HepG2 (cell line): Measurements from ENCODE around the gene DIS3L2.

ENCODE experiments used
- FOXA1 ChIP-seq, 2 experiments: fragments of 450-650 bp in 1 of 2; sonication (generic) in 1 of 2; formaldehyde crosslinking in 1 of 2; IDR thresholded peaks; 2 replicates each; pipeline versions ENCODE4 v1.4.0 to v1.6.1; 2016 to 2020; ENCODE audit warnings: missing genetic modification reagents in 1 of 2
- TF ChIP-seq, protein P1 (sequence below): sonication (generic); formaldehyde crosslinking; IDR thresholded peaks from 2 replicates; pipeline ENCODE4 v1.5.0; 2020; ENCODE audit warnings: missing genetic modification reagents, mild to moderate bottlenecking, borderline replicate concordance

DNA sequence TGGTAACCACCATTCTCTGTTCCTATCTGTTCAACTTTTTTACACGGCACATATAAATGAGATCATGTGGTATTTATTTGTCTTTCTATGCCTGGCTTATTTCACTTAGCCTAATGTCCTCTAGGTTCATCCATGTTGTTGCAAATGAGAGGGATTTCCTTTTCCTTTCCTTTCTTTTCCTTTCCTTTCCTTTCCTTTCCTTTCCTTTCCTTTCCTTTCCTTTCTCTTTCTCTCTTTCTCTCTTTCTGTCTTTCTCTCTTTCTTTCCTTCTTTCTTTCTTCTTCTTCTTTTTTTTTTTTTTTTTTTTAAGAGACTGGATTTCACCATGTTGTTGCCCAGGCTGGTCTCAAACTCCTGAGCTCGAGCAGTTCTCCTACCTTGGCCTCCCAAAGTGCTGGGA, 38.9 kb downstream of the DIS3L2 start:
- TF ChIP-seq, protein P1, sequence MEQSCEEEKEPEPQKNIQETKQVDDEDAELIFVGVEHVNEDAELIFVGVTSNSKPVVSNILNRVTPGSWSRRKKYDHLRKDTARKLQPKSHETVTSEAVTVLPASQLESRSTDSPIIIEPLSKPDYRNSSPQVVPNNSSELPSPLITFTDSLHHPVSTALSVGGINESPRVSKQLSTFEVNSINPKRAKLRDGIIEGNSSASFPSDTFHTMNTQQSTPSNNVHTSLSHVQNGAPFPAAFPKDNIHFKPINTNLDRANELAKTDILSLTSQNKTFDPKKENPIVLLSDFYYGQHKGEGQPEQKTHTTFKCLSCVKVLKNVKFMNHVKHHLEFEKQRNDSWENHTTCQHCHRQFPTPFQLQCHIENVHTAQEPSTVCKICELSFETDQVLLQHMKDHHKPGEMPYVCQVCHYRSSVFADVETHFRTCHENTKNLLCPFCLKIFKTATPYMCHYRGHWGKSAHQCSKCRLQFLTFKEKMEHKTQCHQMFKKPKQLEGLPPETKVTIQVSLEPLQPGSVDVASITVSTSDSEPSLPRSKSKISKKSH (CRISPR knock-in tag): no peak
- no peak for TF ChIP-seq FOXA1 (IDR thresholded peaks at IDR 0.05)
- TF ChIP-seq FOXA1 (CRISPR knock-in tag; IDR thresholded peaks at IDR 0.05): no peak
